ENCODE data around the gene STPG4. TPM values are rescaled to one million over a fixed set of nuclear protein-coding genes. Genes with fewer than 3 reads are reported as not detected.

The STPG4 gene
- total RNA-seq, 1 donor from 2014 or later: not detected

- DNase-seq: no peak
- intact Hi-C loops (cut with micrococcal nuclease): no loop called here
Measured at GRCh38 chr2:47145466-47145865, 9.6 kb downstream of the STPG4 start.

GRCh38 chr2:47141520-47141919 is 13.6 kb downstream of the STPG4 start:
- H3K27me3 ChIP-seq (ENCODE audit: low read depth): no peaks in the 10 kb centered on the region
- H3K4me3 ChIP-seq: no peak overlapping the region
- intact Hi-C loops (cut with micrococcal nuclease): no loop called here
- TF ChIP-seq CTCF (IDR thresholded peaks at IDR 0.05; ENCODE audit: borderline replicate concordance): no peak
- H3K27ac ChIP-seq (replicated peaks): no peak overlapping the region
- peaks cover 21% of the 10 kb centered on the region for H3K9me3 ChIP-seq (replicated peaks)
- no peak for DNase-seq
- H3K36me3 ChIP-seq: peaks cover 10% of the 10 kb centered on the region
- H3K4me1 ChIP-seq: no peaks in the 10 kb centered on the region

More at GRCh38 chr2:47145466-47145865, 9.6 kb downstream of the STPG4 start:
- Histone ChIP-seq H3K4me1 (no peaks in the 10 kb centered on the region), H3K27me3 (ENCODE audit: low read depth) (no peaks in the 10 kb centered on the region), H3K36me3 (peaks cover 45% of the 10 kb centered on the region), H3K4me3 (no peak overlapping the region), H3K27ac (replicated peaks) (no peak overlapping the region), H3K9me3 (replicated peaks) (no peaks in the 10 kb centered on the region)
- TF ChIP-seq CTCF (IDR thresholded peaks at IDR 0.05; ENCODE audit: borderline replicate concordance): no peak

- H3K36me3 ChIP-seq: no peaks in the 10 kb centered on the region
- intact Hi-C loops (cut with micrococcal nuclease): no loop called here
- H3K27ac ChIP-seq (replicated peaks): no peak overlapping the region
- H3K27me3 ChIP-seq (ENCODE audit: low read depth): no peaks in the 10 kb centered on the region
- peaks cover 44% of the 10 kb centered on the region for H3K9me3 ChIP-seq (replicated peaks)
- no peak for DNase-seq
- no peak overlapping the region for H3K4me3 ChIP-seq
- TF ChIP-seq CTCF (IDR thresholded peaks at IDR 0.05; ENCODE audit: borderline replicate concordance): no peak
- H3K4me1 ChIP-seq: no peaks in the 10 kb centered on the region
Measured at GRCh38 chr2:47134386-47135090, 20.6 kb downstream of the STPG4 start.

- Histone ChIP-seq H3K9me3 (replicated peaks) (peaks cover 39% of the 10 kb centered on the region), H3K4me3 (no peak overlapping the region), H3K27ac (replicated peaks) (no peak overlapping the region), H3K4me1 (no peaks in the 10 kb centered on the region), H3K36me3 (no peaks in the 10 kb centered on the region), H3K27me3 (ENCODE audit: low read depth) (no peaks in the 10 kb centered on the region)
- no peak for DNase-seq
- TF ChIP-seq CTCF (IDR thresholded peaks at IDR 0.05; ENCODE audit: borderline replicate concordance): no peak
- intact Hi-C loops (cut with micrococcal nuclease): no loop called here
Measured at GRCh38 chr2:47133046-47133445, 22.1 kb downstream of the STPG4 start.

- H3K4me1 ChIP-seq: no peaks in the 10 kb centered on the region
- no peak for TF ChIP-seq CTCF (IDR thresholded peaks at IDR 0.05; ENCODE audit: borderline replicate concordance)
- peaks cover 13% of the 10 kb centered on the region for H3K9me3 ChIP-seq (replicated peaks)
- no peaks in the 10 kb centered on the region for H3K27me3 ChIP-seq (ENCODE audit: low read depth)
- H3K4me3 ChIP-seq: no peak overlapping the region
- no peaks in the 10 kb centered on the region for H3K36me3 ChIP-seq
- DNase-seq: no peak
- H3K27ac ChIP-seq (replicated peaks): no peak overlapping the region
- intact Hi-C loops (cut with micrococcal nuclease): no loop called here
Measured at GRCh38 chr2:47129191-47129706, 25.9 kb downstream of the STPG4 start.

All from left ventricle myocardium inferior (tissue), 1 donor.